HG03378 (cell line): ENCODE measurements around the gene GALNT16.

Source experiments
- ATAC-seq: cut with Tn5 transposase; IDR thresholded peaks from one replicate; pipeline ENCODE4 v1.9.1; 2021; ENCODE audit warnings: mild to moderate bottlenecking, moderate library complexity; ENCODE audit not compliant: unreplicated experiment

Gene GALNT16

GRCh38 chr14:69316449-69317101, 56.6 kb downstream of the GALNT16 start:
- no peak for ATAC-seq

DNA sequence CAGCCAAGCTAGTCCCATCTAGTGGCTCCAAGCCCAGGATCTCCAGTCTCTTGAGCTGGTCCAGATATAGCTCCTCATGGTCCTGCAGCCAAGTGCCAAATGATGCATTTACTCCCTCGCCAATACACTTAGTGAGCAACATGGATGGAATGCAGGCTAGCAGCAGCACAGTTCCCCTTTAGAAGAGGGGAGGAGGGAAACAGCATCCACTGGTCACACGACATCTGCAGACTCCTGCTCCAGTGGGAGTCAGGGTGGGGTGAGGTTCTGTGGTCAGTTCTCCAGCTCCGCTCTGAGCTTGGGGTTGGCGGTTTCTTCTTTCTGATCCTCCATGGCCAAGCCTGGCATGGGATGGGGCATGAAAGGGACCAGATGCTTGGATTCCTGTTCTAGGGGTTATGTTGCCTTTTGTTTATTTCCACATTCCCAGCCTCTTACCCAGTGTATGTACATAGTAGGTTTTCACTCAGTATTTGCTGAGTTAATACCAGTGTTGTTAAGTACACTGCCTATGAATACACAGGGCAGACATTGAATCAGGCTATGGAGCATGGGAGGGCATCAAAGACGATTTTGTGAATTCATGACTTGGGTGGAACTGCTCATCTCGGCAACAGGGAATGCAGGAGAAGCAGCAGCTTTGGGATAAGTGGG, 57.3 kb downstream of the GALNT16 start:
- no peak for ATAC-seq

DNA sequence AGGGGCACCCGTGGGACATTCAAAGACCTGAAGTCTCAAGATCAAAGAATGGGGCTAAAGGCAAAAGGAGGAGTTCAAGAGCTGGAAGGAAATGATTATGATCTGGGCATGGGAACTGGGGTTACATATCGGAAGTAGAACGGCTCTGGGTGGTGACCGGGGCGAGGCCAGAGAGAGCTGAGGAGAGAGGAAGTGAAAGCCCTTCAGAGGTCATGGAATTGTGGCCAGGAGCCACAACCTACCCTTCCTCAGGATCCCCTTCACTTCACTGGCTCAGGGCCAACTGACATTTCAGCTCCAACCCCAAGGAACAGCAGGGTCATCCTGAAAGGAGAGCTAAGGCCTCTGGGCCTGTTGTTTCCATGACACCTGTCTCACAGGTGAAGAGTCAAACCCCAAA, 57.8 kb downstream of the GALNT16 start:
- ATAC-seq = no peak

DNA sequence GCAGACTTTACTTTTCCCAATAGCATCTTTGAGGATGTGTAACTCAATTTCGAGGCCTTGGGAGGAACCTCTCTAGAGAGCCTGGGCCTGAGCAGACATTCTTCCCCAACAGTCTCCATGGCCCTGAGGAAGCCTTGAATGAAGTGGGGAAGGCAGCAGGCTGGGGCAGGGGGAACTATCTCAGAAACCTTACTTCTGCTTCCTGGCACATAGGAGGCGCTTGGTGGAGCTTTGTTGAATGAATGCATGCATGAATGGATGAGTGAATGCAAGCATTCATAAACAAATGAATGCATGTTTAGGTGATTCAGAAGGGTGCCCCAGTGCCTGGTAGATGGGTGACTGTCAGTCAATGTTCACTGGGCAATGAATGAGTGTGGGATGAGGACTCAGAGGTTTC, 58.3 kb downstream of the GALNT16 start:
- no peak for ATAC-seq

GRCh38 chr14:69318901-69319475, 59.0 kb downstream of the GALNT16 start:
- ATAC-seq = no peak

- ATAC-seq = no peak
Measured at GRCh38 chr14:69319911-69320310, 60.0 kb downstream of the GALNT16 start.

- ATAC-seq = no peak
Measured at GRCh38 chr14:69320581-69321365, 60.8 kb downstream of the GALNT16 start.

DNA sequence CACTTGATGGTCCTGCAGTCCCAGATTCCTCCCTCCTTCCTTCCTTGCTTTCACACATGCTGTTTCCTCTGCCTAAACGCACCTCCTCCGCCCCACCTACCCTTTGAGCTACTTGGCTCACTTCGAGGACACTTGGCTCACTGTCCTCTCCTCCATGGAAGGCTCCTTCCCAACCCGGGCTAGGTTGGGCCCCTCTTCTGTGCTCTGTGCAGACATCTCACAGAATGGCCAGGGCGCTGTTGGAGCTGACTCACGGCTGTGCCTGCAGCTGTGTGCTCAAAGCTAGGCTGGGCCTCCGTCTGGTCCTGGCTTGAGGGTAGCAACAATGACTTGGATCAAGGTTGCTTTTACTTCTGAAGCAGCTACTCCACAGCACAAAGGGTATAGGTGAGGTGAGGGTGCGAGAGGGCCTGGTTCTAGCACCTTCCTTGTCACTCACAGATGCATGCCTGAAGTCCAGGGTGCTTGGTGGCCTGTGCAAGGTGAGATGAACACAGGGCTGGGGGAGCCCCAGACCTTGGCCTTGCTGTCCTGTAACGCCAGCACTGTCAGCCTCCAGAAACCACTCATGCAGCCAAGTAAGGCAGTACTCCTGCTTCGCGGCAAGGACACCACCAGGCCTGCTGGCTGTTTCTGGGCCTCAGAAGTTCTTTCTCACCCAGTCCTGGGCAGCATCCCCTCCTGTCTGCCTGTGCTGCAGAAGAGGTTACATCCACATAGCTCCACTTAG, 61.8 kb downstream of the GALNT16 start:
- no peak for ATAC-seq

DNA sequence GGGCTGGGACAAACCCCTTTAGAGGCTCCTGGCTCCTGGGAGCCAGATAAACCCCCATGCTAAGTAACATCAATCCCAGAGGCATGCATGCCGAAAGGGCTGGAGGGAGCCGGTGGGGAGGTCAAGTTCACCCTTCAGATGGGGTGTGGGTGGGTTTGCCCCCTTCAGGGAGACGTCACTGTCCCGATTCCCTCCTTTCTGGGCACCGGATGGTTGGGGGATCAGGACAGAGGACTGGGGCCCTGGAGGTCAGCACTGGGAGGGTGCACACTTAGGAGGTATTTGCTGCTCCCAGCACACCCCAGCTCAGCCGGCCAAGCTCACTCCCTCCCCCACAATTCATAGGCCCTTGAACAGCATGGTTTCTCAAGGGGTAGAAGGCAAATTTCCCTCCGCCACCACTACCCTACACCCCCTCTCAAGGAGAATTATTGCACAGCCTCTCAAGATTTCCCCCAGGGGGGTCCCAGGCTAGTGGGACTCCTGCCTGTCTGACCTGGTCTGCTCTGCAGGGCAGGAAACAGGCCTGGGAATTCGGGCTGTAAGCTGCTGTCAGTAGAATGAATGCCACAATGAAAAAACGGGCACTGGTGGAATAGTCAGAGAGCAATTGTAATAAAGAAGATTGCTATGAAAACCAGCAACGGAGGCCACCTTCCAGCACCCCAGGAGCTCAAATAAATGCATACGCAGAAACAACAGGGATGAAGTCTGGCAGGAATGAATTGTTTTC, 63.5 kb downstream of the GALNT16 start:
- no peak for ATAC-seq

- no peak for ATAC-seq
Measured at GRCh38 chr14:69323999-69324282, 64.0 kb downstream of the GALNT16 start.

DNA sequence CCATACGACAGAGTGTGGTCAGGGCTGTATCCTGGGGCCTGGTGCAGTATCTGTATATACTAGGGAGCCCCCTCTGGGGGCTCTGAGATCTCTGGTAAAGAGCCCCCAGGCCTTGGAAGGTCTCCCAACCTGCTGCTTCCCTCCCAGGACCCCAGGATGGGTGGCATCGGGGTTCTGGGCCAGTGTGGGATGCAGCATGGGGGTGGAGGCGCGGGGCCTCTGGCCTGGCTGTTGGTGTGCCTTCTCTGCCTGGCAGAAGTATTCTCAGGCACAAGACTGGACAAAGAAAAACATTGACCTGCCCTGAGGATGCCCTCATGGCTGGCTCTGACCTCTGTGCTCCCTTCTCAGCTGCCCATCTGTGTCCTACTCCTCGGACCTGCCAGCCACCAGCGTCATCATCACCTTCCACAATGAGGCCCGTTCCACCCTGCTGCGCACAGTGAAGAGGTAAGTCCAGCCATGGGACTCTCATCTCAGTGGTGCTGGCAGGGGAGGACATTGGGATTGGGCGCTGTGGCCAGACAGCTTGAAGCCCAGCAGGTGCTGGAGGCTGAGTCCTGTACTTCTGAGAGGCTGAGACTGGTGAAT, 64.5 kb downstream of the GALNT16 start:
- ATAC-seq = no peak

GRCh38 chr14:69325086-69325485, 65.1 kb downstream of the GALNT16 start:
- ATAC-seq = no peak

DNA sequence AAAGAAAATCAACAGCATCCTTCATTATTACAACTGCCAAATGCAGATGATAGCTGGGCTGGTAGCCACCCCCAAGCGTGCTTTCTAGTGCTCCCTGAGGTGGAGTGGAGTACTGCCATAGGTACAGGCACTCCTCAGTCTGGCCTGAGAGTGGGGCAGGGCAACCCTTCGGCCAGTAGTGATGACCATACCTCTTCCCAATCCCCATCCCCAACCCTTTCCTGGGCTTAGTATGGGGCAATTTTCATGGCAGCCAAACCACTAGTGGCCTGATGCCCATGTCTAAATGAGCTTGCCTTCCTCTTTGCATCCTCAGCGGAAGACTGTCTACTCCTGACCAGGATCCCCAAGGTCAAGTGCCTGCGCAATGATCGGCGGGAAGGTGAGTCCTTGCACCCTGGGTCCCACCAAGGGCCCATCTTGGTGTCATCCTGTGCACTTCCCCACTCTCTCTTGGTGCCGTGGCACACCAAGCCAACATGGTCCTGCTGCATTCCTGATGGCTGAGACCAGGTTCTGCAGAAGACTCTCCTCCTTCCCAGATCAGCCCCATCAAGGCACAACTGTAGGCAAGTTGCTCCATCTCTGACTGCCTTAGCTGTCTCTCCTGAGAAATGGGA, 65.8 kb downstream of the GALNT16 start:
- no peak for ATAC-seq

- ATAC-seq = no peak
Measured at GRCh38 chr14:69326611-69327010, 66.7 kb downstream of the GALNT16 start.

DNA sequence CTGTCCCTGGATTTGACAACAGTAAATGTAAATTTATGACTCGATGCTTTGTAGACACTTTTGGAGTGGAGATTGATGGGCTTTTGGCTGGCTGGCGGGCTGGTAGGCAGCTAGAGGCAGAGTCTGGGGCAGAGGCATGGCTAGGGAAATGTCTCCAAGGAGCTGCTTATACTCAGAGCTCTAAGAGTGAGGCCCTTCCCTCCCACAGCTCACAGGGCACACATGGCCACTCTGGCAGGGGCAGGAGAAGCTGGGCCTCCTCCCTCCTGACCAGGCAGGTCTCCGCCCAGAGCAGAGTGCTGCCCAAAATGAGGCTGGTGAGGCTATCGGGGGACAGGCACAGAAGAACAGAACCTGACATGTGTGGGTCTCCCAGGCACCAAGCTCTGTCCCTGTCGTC, 67.5 kb downstream of the GALNT16 start:
- no peak for ATAC-seq

GRCh38 chr14:69328317-69328716, 68.4 kb downstream of the GALNT16 start:
- ATAC-seq = no peak

- ATAC-seq = no peak
Measured at GRCh38 chr14:69328765-69329164, 68.8 kb downstream of the GALNT16 start.

- ATAC-seq = no peak
Measured at GRCh38 chr14:69331206-69331605, 71.2 kb downstream of the GALNT16 start.

DNA sequence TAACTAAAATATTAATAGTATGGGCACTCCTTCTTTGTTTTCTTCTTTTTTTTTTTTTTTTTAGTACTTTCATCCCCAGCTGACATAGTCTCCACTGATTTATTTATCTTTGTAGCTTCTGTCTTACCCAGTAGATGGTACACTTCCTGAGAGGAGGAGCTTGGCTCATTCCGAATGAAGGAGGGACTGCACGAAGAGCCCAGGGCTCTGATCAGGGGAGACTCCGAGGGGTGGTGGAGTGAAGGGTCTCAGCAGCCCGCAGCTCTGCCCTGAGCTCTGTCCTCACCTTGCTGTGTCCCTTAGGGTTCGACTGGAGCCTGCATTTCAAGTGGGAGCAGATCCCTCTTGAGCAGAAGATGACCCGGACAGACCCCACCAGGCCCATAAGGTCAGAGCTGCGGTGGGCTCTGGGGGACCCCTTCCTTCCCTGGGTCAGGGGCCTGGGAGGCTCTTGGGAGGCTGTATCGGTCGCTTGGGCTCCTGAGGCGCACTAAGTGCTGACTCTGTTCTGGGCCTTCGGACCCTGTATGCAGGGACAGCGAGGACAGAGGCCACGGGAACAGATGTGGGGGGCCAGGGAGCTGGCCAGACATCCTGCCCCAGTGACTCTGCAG, 72.9 kb downstream of the GALNT16 start:
- ATAC-seq = no peak
